Lower leg skin (tissue), 4 donors: ENCODE measurements around the gene DNAH14. TPM values are rescaled to one million over a fixed set of nuclear protein-coding genes. Genes with fewer than 3 reads are reported as not detected.
"Not testable (repeated sequence)": the region's sequence is repeated elsewhere in the genome, so short reads cannot be mapped to it uniquely, and the experiment has no call there.

Experiments
- DNase-seq, 2 donors: peaks; one replicate each; pipeline ENCODE4 v3.0.0-alpha.2; 2019; ENCODE audit warnings: low spot score in 2 of 2
- H3K4me3 ChIP-seq: fragments of 200-600 bp; sonication (generic); 2 replicates; pipeline ENCODE4 v1.5.1; 2017; ENCODE audit warnings: mild to moderate bottlenecking, low read depth; ENCODE audit not compliant: poor library complexity, severe bottlenecking
- CTCF ChIP-seq, 3 donors: fragments of 450-650 bp; IDR thresholded peaks; one replicate each; pipeline ENCODE4 v1.5.1; 2016; ENCODE audit warnings: antibody characterized with exemption in 3 of 3, mild to moderate bottlenecking in 3 of 3, moderate library complexity in 2 of 3
- POLR2A ChIP-seq, 2 donors: fragments of 450-650 bp; IDR thresholded peaks; one replicate each; pipeline ENCODE4 v1.6.1; 2016 to 2017; ENCODE audit warnings: antibody characterized with exemption in 2 of 2, mild to moderate bottlenecking in 1 of 2, moderate library complexity in 1 of 2
- WGBS, 2 donors: methylation state at CpG; one replicate each; pipeline ENCODE4 v1.1.5; 2018; 5-methylcytosine and 5-hydroxymethylcytosine counted together
- intact Hi-C: fragments of 100-400 bp; cut with DNase I; formaldehyde crosslinking; loops from one replicate; pipeline ENCODE4 v1.15.0; 2023; ENCODE audit warnings: low total_unique reads
- total RNA-seq, 4 donors: library from RNA; depleted of rRNA; stranded (reverse); fragments of >200 nt; gene quantifications; one replicate each; pipeline ENCODE4 v1.1.0, GENCODE V29; 2016

Gene DNAH14
- total RNA-seq, result 1 to 10 TPM in 3 of 4 donors, under 1 TPM in 1; 0.84 to 3.0 (median 1.8) TPM

DNA sequence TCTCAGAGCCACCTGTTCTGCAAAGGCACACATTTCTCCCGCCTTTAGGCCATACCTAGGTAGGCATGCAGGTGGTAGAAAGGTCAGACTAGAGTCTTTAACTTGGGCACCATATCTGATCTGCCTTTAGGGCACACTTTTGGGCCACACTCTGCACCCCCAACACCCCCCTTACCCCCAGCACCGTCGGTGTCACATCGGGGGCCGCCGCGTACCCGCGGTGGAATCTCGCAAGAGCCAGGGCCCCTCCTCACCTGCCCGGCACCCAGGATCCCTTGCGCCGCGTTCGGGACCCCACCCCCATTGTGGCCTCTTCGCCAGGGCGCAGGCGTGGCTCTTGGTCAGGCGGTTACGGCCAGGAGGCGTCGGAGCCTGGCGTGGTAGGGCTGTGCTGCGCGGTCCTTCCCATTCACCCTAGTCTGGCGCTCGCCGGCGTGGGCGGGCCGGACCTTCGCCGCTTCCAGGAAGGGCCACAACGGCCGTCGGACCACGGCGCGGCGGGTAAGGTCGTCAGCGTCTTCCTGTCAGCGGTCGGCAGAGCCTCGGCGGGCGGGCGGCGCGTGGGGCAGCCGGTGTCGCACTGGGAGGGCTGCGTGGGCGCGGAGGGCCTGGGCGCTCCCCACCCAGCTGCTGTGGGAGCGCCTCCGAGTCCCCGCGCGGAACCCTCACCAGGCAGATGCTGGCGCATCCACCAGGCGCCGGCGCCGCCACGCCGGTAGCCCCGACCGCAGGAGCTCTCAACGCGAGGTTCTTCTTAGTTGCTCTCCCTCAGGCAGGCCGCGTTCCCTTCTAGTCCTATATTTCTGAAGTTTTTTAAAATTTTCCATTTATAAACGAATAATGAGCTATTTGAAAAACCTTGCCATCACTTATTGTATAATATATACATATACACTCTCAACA is at the start of gene DNAH14:
Gene DNAH14 (plus strand): TSS at position 341 of the 903 bp plus-strand sequence. CDS start 23,028 bp downstream, outside the sequence.
- peak within 1 kb of the TSS; percentile 35 for H3K4me3 ChIP-seq
- peak; percentile 25 to 88 for DNase-seq
- no peak for TF ChIP-seq POLR2A (IDR thresholded peaks at IDR 0.05)
- no peak for TF ChIP-seq CTCF (IDR thresholded peaks at IDR 0.05)
- intact Hi-C loops, result no loop called here
- WGBS, 2 donors, result 1 to 3% methylated on average over 31 to 73 of the region's 75 CpGs

GRCh38 chr1:224880593-224881307 is 48.7 kb upstream of the DNAH14 start:
- intact Hi-C loops, result no loop called here
- TF ChIP-seq POLR2A (IDR thresholded peaks at IDR 0.05) (no peak), CTCF (IDR thresholded peaks at IDR 0.05) (no peak)
- no peak overlapping the region for H3K4me3 ChIP-seq
- 51 to 60% methylated on average over 8 of the region's 8 CpGs for WGBS, 2 donors
- DNase-seq, result no peak

- 79 to 80% methylated on average over 5 of the region's 5 CpGs for WGBS, 2 donors
- H3K4me3 ChIP-seq, DNase-seq, intact Hi-C loops: not testable (repeated sequence)
These were observed 48.2 kb upstream of the DNAH14 start for GRCh38 chr1:224881308-224881692.

GRCh38 chr1:224881762-224882211 is 47.7 kb upstream of the DNAH14 start:
- H3K4me3 ChIP-seq, result no peak overlapping the region
- TF ChIP-seq CTCF (IDR thresholded peaks at IDR 0.05), result no peak
- TF ChIP-seq POLR2A (IDR thresholded peaks at IDR 0.05), result no peak
- DNase-seq, result no peak
- intact Hi-C loops, result no loop called here

DNA sequence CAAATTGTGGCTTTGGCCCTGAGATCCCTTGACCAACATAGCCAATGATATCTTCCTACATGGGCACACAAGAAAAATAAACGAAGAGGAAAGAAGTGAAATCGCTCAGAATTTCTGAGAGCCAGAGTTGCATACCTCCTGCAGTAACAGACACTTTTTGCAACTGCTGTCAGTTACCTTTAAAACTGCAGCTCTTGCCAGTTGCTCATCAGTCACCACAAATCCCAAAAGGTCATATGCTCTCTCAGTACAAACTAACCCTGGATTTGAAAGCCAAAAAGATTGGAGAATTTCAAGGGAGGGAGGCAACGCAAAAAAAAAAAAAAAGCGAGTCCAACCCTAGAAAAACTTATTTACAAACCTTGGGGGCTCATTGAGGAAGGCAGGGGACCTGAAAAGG is 47.2 kb upstream of the DNAH14 start:
- intact Hi-C loops, result no loop called here
- no peak for DNase-seq
- 71 to 74% methylated on average over 4 of the region's 4 CpGs for WGBS, 2 donors
- TF ChIP-seq CTCF (IDR thresholded peaks at IDR 0.05), result no peak
- TF ChIP-seq POLR2A (IDR thresholded peaks at IDR 0.05), result no peak
- H3K4me3 ChIP-seq, result no peak overlapping the region

GRCh38 chr1:224883091-224883490 is 46.4 kb upstream of the DNAH14 start:
- no peak for TF ChIP-seq POLR2A (IDR thresholded peaks at IDR 0.05)
- no peak for TF ChIP-seq CTCF (IDR thresholded peaks at IDR 0.05)
- intact Hi-C loops, result no loop called here
- no peak overlapping the region for H3K4me3 ChIP-seq
- no peak for DNase-seq
- 86 to 87% methylated on average over 2 of the region's 2 CpGs for WGBS, 2 donors
